ENCODE results near the gene KMT2B. TPM values are rescaled to one million over a fixed set of nuclear protein-coding genes. Genes with fewer than 3 reads are reported as not detected.
A peak's percentile ranks its signal among the peaks of the same experiment; 100 is the strongest.

The KMT2B gene
- total RNA-seq, 1 experiment from 2014 or later: 54.2 TPM

GRCh38 chr19:35756377-35757230, 38.8 kb downstream of the KMT2B start, which contains the start of gene HSPB6:
Gene HSPB6, minus strand, starts transcription at chr19:35757029. Its CDS starts 21 bp downstream, at chr19:35757008.
- TF ChIP-seq CTCF (IDR thresholded peaks at IDR 0.05; ENCODE audit: insufficient read depth in 1 of 2, low read depth in 1 of 2, low read length in 1 of 2, severe bottlenecking in 1 of 2, unreplicated experiment in 1 of 2): no peak
- Histone ChIP-seq H3K4me3 (ENCODE audit: low read depth, low read length) (peak within 1 kb of the TSS; percentile 68), H3K4me1 (peaks cover 6% of the 10 kb centered on the region), H3K36me3 (ENCODE audit: control insufficient read depth, insufficient read depth, low read length) (no peaks in the 10 kb centered on the region), H3K9me3 (no peaks in the 10 kb centered on the region), H3K27me3 (replicated peaks; ENCODE audit: control insufficient read depth, insufficient read depth, low read length) (no peaks in the 10 kb centered on the region)
- H3K9me3 Mint-ChIP-seq (ENCODE audit: unreplicated experiment): no peaks in the 10 kb centered on the region
- intact Hi-C loops (cut with micrococcal nuclease; ENCODE audit: unreplicated experiment): loop anchor here (2.0 to 5.0 kb wide), 2 partner anchors 109 to 298 kb away; partner anchors contain the start of genes COX6B1, THAP8 and WDR62
- ChIA-PET CTCF (no interaction called here), POLR2A (interaction anchor here (0.7 to 1.0 kb wide), 3 partner anchors 8 to 48 kb away, joined by 3 to 14 read pairs (median 12); partner anchors contain the start of genes LIN37, PSENEN and U2AF1L4)
- peak within 1 kb of the TSS; percentile 88 for H3K4me3 Mint-ChIP-seq (ENCODE audit: unreplicated experiment)
- peak within 1 kb of the TSS; percentile 92 for H3K27ac Mint-ChIP-seq (ENCODE audit: unreplicated experiment)
- peaks cover 6% of the 10 kb centered on the region for H3K4me1 Mint-ChIP-seq (ENCODE audit: low read depth, unreplicated experiment)
- no TSS peak for BruUV-seq (replicated peaks)
- no peaks in the 10 kb centered on the region for H3K27me3 Mint-ChIP-seq (ENCODE audit: insufficient read depth, unreplicated experiment)
- DNase-seq: no peak
- peaks cover 28% of the 10 kb centered on the region for H3K36me3 Mint-ChIP-seq (ENCODE audit: insufficient read depth, unreplicated experiment)

- Mint-ChIP-seq H3K27ac (ENCODE audit: unreplicated experiment) (peak overlapping the region; percentile 92), H3K4me3 (ENCODE audit: unreplicated experiment) (peak overlapping the region; percentile 88), H3K4me1 (ENCODE audit: low read depth, unreplicated experiment) (peaks cover 6% of the 10 kb centered on the region), H3K27me3 (ENCODE audit: insufficient read depth, unreplicated experiment) (no peaks in the 10 kb centered on the region), H3K36me3 (ENCODE audit: insufficient read depth, unreplicated experiment) (peaks cover 35% of the 10 kb centered on the region), H3K9me3 (ENCODE audit: unreplicated experiment) (no peaks in the 10 kb centered on the region)
- Histone ChIP-seq H3K27me3 (replicated peaks; ENCODE audit: control insufficient read depth, insufficient read depth, low read length) (no peaks in the 10 kb centered on the region), H3K9me3 (no peaks in the 10 kb centered on the region), H3K36me3 (ENCODE audit: control insufficient read depth, insufficient read depth, low read length) (no peaks in the 10 kb centered on the region; the same call in 1 of the 2 replicates), H3K4me1 (peaks cover 6% of the 10 kb centered on the region), H3K4me3 (ENCODE audit: low read depth, low read length) (peak overlapping the region; percentile 68)
- intact Hi-C loops (cut with micrococcal nuclease; ENCODE audit: unreplicated experiment): loop anchor here (2.0 to 5.0 kb wide), 2 partner anchors 110 to 298 kb away; partner anchors contain the start of genes COX6B1, THAP8 and WDR62
- TF ChIP-seq CTCF (IDR thresholded peaks at IDR 0.05; ENCODE audit: insufficient read depth in 1 of 2, low read depth in 1 of 2, low read length in 1 of 2, severe bottlenecking in 1 of 2, unreplicated experiment in 1 of 2): no peak
- ChIA-PET CTCF (interaction anchor here (0.5 kb wide), 1 partner anchor 71 kb away, joined by 4 read pairs; no protein-coding TSS in a partner anchor), POLR2A (interaction anchor here (0.7 to 1.0 kb wide), 3 partner anchors 9 to 49 kb away, joined by 3 to 14 read pairs (median 12); partner anchors contain the start of genes LIN37, PSENEN and U2AF1L4)
- TSS peak; percentile 81 for BruUV-seq (replicated peaks)
- peak; percentile 50 to 61 for DNase-seq
Measured at GRCh38 chr19:35757231-35757748, 39.5 kb downstream of the KMT2B start.

All from Caco-2 (cell line).